COR-L47 (cell line): ENCODE measurements around the gene TOX2.

Source experiments
- DNase-seq: peaks from one replicate; lab custom pipeline; 2025; lab: John Stamatoyannopoulos, UW

Gene TOX2

GRCh38 chr20:44080646-44081267 is 166.1 kb downstream of the TOX2 start:
- no peak for DNase-seq

GRCh38 chr20:44081476-44081875 is 166.8 kb downstream of the TOX2 start:
- DNase-seq = no peak

DNA sequence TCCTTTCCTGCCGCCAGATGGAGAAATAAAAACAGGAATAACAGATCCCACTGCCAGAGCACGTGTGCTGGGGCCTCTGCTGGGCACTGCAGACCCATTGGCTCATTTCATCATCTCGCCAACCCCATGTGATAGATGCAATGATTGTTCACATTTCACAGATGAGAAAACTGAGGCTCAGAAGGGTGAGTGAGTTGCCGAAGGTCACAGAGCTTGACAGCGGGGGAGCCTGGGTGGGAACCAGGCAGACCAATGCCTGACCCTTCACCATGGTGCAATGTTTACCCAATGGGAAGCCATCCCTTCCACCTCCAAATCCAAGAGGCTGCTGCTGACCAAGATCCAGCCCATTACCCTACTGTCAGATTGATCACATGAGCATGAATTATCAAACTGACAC is 167.2 kb downstream of the TOX2 start:
- no peak for DNase-seq

DNA sequence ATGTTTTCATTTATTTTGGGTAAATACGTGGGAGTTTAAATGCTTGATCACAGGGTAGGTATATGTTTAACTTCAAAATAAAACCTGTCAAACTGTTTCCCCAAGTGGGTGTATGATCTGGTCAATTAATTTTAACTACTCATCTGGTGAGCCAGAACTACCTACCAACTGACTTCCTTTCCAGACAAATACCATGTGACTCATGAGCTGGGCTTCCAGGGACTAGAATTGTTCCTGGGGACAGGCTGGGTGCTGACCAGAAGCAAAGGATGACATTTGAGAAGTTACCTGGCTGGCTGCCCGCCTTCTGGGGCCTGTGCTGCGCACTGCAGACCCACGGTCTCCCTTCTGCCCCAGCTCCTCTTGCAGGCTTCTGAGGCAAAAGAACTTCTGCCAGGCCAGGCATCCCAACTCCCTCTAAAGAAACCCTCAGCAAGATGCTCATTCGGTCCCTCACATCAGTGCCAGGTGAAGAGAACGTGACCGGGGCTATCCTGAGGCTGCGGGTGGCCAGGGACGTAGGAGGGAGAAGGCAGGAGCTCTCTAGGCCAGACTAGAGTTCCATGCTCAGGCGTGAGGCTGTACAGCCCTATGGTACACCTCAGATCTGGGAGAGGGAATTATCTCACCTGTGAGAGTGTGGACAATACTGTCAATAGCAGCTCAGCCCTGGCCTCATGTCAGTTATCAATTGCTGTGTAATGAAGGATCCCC is 168.7 kb downstream of the TOX2 start:
- DNase-seq = no peak

DNA sequence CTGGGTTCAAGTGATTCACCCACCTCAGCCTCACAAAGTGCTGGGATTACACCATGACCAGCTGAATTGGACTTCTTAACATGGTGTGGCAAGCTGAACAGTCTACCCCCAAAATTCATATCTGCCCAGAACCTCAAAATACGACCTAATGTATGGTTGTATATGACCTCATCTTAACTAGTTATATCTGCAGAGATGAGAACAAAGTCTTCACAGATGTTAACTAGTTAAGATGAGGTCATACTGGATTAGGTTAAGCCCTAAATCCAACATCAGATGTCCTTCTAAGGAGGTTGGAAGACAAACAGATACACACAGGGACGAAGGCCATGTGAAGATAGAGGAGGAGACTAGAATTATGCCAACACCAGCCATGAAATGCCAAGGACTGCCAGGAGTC is 169.8 kb downstream of the TOX2 start:
- no peak for DNase-seq

- DNase-seq = no peak
These were observed 170.2 kb downstream of the TOX2 start for GRCh38 chr20:44084891-44085290.

GRCh38 chr20:44085616-44086434 is 171.2 kb downstream of the TOX2 start:
- DNase-seq = no peak

DNA sequence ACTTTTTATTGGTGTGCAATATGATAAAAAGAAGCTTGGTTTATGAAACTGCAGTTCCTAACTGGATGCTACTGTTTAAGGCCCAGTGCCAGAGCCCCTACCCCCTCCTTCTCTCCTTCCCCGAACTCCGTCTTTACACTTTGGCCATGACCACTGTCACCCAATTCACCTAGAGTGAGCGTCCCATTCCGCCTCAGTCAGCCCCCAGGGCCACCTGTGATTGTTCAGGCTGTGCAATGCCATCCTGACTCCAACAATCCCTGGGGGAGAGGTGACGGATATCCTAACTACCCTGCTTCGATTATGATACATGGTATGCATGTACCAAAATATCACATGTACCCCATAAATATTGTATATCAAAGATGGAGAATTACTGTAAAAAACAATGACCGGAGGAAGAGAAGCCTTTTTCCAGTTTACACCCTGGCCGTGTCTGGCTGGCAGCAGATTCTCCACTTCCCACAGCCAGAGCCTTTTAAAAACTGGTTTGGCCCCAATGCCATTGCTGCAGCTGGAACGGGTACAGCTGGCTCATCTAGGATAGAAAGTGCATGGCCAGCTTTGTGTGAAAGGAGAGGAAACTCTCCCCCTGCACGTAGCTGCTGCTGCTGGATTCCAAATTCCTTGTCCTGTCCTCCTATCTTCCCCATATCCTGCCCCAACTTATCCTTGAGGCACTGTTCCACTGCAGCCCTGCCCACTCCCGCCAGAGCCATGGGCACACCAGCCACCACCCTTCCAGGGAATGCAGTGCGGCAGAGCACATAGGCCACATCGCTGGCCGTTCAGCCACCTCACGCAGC is 172.6 kb downstream of the TOX2 start:
- no peak for DNase-seq

DNA sequence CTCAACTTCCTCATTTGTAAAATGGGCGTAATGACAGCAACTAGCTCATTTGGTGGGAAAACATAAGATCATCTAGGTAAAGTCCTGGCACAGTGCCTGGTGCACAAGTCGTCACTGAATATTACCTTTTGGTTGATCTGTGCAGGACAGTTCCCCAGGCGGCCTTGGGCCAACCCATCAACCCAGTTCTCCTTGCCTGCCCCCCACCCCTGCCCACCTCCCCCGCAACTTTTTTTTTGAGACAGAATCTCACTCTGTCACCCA is 173.1 kb downstream of the TOX2 start:
- DNase-seq = no peak

DNA sequence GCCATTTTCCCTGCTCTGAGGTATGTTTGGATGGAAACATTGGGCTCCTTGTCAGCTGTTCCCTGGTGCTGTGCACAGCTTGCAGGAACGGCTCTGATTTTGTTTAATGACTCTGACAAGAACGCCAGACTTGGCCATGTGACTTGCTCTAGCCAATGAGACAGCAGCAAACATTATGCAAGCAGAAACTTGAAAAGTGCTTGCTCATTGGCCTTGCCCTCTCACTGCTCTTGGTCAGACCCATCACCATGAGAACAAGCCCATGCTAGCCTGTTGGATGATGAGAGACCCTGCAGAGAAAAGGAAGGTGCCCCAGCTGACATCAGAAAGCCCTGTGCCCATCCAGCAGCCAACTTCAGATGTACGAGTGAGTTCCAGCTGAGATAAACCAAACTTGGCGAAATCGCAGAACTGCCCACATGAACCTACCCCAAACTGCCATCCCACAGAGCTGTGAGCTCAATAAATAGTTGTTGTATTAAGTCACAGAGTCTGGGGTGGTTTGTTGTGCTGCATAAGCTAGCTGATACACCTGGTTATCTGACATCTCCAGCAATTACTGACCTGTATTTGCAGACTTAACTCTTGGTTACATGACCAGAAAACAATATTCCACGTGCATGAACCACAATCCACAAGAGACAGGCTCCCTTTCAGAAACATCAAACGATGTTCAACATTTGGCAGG is 175.5 kb downstream of the TOX2 start:
- DNase-seq = no peak

GRCh38 chr20:44091026-44091425 is 176.4 kb downstream of the TOX2 start:
- no peak for DNase-seq

- DNase-seq = no peak
These were observed 178.0 kb downstream of the TOX2 start for GRCh38 chr20:44092551-44093248.

DNA sequence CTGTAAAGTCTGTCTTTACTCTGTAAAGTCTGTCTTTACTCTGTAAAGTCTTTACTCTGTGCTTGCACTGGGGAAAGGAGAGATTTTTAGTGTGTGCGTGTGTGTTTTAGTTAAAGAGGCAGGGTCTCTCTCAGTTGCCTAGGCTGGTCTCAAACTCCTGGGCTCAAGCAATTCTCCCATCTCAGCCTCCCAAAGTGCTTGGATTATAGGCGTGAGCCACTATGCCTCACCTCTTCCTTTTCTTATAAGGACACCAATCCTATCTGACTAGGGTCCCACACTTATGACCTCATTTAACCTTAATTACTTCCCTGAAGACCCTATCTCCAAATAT is 178.6 kb downstream of the TOX2 start:
- DNase-seq = no peak

- DNase-seq = no peak
These were observed 181.2 kb downstream of the TOX2 start for GRCh38 chr20:44095831-44096230.

DNA sequence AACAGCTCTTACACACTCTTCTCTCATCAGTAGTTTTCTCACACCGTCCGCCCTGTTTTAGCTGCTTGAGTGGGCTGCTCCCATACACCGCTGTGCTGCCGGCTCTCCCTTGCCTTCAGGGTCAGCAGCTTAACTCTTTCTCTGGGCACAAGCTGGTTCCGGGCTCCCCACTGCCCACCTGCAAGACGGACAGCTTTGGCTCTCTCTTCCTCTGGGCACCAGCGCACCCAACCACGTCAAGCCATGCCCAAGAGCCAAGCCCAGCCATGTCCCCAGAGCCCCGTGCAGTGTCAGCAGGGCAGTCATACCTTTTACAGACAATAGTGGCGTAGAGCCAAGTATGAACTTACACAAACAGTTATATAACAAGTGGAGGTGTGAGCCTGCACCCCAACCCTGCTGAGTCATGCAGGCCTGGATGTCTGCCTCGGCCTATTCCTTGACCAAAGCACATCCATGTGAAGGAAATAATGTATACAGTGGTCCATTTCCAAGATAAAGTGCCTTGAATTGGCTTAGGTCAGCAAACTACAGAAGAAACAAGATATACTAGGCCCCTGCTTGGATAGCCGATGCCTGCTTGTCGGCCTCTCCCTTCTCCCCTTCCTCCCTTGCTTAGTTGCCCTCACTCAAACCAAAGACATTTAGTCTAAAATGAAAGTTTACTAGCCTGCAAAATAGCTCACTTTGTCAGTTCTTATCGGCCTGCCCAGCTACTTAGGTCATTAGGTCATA is 183.0 kb downstream of the TOX2 start:
- DNase-seq = no peak

DNA sequence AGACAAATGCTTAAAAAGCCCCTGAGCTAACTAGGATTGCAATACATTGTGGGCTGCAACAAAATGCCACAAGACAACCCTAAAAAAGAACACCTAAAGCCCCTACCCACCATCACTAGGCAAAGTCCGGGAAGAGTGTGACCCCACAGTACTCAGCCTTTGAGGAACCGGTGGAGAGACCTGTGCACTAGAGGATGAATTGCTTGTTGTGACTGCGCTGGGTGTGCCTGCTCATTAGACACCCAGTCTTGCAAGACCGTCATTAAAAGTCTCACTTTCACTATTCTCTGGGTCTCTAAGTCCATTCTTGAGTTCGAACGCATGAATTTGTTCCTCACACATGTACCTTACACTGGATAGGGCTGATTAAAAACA is 183.6 kb downstream of the TOX2 start:
- no peak for DNase-seq

DNA sequence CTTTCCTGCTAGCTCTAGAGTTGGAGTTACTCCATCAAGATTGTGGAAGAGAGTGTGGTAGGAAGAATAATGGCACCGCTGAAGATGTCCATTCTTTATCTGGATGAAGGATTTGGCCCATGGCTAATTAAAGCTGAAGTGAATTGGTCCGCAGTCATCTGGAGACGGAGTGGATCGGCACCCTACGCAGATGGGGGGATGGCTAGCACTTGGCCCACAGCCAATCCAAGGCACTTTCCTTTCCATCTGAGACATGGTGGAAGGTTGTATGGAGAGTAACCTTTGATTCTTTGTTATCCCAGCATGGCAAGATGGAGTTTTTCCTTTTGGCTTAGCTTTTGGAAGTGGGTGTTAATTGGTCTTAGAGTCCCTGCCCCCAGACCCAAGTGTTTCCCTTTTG is 184.0 kb downstream of the TOX2 start:
- no peak for DNase-seq

DNA sequence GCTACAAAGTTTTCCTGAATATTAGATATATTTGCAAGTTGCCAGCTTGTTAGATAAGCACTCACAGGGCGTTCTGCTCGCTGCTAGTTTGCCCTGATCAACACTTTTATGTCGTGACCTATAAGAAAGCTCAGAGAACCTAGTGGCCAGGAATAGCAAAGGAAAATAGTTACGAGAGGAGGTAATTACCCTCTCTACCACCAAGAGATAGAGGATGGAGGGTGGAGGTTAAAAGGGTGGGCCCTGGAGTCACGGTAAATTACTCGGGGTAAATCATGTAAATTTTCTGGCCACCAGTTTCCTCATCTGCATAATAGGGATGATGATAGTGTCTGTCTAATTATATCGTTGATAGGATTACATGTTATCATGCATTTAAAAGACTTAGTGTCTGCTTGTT is 185.2 kb downstream of the TOX2 start:
- DNase-seq = no peak

- DNase-seq = no peak
These were observed 187.9 kb downstream of the TOX2 start for GRCh38 chr20:44102582-44102981.

GRCh38 chr20:44104798-44105517 is 190.3 kb downstream of the TOX2 start:
- no peak for DNase-seq
